ENCODE measurements around the gene TAF4B. TPM values are rescaled to one million over a fixed set of nuclear protein-coding genes. Genes with fewer than 3 reads are reported as not detected.

TAF4B gene
- total RNA-seq, 4 donors from 2014 or later, result 5.2 to 14.1 (median 8.1) TPM

- H3K4me1 ChIP-seq, result no peaks in the 10 kb centered on the region
- WGBS, result 88% methylated on average over 1 of the region's 1 CpG
Observed at GRCh38 chr18:26320686-26321085, 94.4 kb downstream of the TAF4B start.

GRCh38 chr18:26322890-26323653 is 96.8 kb downstream of the TAF4B start:
- DNase-seq (ENCODE audit: extremely low spot score), result no peak
- Histone ChIP-seq H3K36me3 (peaks cover 0 to 8% (median 3%) of the 10 kb centered on the region in 4 donors), H3K9me3 (no peaks in the 10 kb centered on the region), H3K27me3 (no peaks in the 10 kb centered on the region), H3K4me3 (no peak overlapping the region), H3K4me1 (no peaks in the 10 kb centered on the region), H3K27ac (replicated peaks in 1 of 4) (no peak overlapping the region)
- TF ChIP-seq CTCF (IDR thresholded peaks at IDR 0.05), result no peak
- TF ChIP-seq POLR2AphosphoS5 (IDR thresholded peaks at IDR 0.05), result no peak
- no peak for TF ChIP-seq POLR2A (IDR thresholded peaks at IDR 0.05; ENCODE audit: low read depth)
- no peak for TF ChIP-seq EP300 (IDR thresholded peaks at IDR 0.05)
- intact Hi-C loops (cut with DNase I), result no loop called here
- 96% methylated on average over 3 of the region's 3 CpGs for WGBS

More at GRCh38 chr18:26320686-26321085, 94.4 kb downstream of the TAF4B start:
- intact Hi-C loops (cut with DNase I), result no loop called here
- Histone ChIP-seq H3K9me3 (no peaks in the 10 kb centered on the region), H3K27ac (replicated peaks in 1 of 4) (no peak overlapping the region), H3K27me3 (no peaks in the 10 kb centered on the region), H3K4me3 (no peak overlapping the region), H3K36me3 (peaks cover 0 to 5% (median 0%) of the 10 kb centered on the region in 4 donors)
- no peak for TF ChIP-seq POLR2A (IDR thresholded peaks at IDR 0.05; ENCODE audit: low read depth)
- TF ChIP-seq CTCF (IDR thresholded peaks at IDR 0.05), result no peak
- TF ChIP-seq POLR2AphosphoS5 (IDR thresholded peaks at IDR 0.05), result no peak
- TF ChIP-seq EP300 (IDR thresholded peaks at IDR 0.05), result no peak
- DNase-seq (ENCODE audit: extremely low spot score), result no peak

GRCh38 chr18:26325771-26326170 is 99.5 kb downstream of the TAF4B start:
- Histone ChIP-seq H3K9me3 (no peaks in the 10 kb centered on the region), H3K27ac (replicated peaks in 1 of 4) (no peak overlapping the region), H3K27me3 (no peaks in the 10 kb centered on the region), H3K4me3 (no peak overlapping the region), H3K36me3 (peaks cover 0 to 28% (median 2%) of the 10 kb centered on the region in 4 donors), H3K4me1 (no peaks in the 10 kb centered on the region)
- 84% methylated on average over 2 of the region's 2 CpGs for whole genome bisulfite sequencing
- TF ChIP-seq POLR2AphosphoS5 (IDR thresholded peaks at IDR 0.05) (no peak), EP300 (IDR thresholded peaks at IDR 0.05) (no peak), CTCF (IDR thresholded peaks at IDR 0.05) (no peak), POLR2A (IDR thresholded peaks at IDR 0.05; ENCODE audit: low read depth) (no peak)
- intact Hi-C loops (cut with DNase I), result no loop called here
- no peak for DNase-seq (ENCODE audit: extremely low spot score)

- Histone ChIP-seq H3K4me3 (no peak overlapping the region), H3K4me1 (no peaks in the 10 kb centered on the region), H3K36me3 (peaks cover 0 to 30% (median 0%) of the 10 kb centered on the region in 4 donors), H3K27me3 (no peaks in the 10 kb centered on the region), H3K9me3 (no peaks in the 10 kb centered on the region), H3K27ac (replicated peaks in 1 of 4) (no peak overlapping the region)
- WGBS, result 86% methylated on average over 3 of the region's 3 CpGs
- no peak for TF ChIP-seq CTCF (IDR thresholded peaks at IDR 0.05)
- no peak for TF ChIP-seq EP300 (IDR thresholded peaks at IDR 0.05)
- no peak for TF ChIP-seq POLR2A (IDR thresholded peaks at IDR 0.05; ENCODE audit: low read depth)
- no peak for TF ChIP-seq POLR2AphosphoS5 (IDR thresholded peaks at IDR 0.05)
- intact Hi-C loops (cut with DNase I), result no loop called here
- DNase-seq (ENCODE audit: extremely low spot score), result no peak
Observed at GRCh38 chr18:26327062-26327461, 100.8 kb downstream of the TAF4B start.
